ENCODE results near the gene OR6C4. TPM values are rescaled to one million over a fixed set of nuclear protein-coding genes. Genes with fewer than 3 reads are reported as not detected.

Gene OR6C4
- total RNA-seq = not detected in 2 replicates

DNA sequence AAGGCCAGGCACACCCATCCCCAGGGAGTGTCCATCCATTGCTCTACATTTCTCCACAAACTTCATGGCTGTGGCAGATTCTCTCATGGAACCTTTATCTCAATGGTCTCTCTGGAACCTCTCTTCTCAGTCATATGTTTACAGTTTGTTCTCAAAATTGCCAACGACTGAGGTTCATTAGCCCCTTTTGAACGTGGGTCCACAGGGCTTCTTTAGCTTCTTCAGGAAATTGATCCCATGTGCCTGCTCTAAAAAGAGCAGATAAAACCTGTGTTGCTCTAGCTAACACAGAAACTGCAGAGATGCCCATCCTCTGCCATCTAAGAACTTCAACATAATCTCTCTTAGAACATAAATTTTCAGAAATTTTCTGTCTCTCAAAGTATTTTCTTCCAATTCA lies at the start of gene OR6C4:
Gene OR6C4 (plus strand): TSS at position 301 of the 400 bp plus-strand sequence. CDS start 1,625 bp downstream, outside the sequence.

DNA sequence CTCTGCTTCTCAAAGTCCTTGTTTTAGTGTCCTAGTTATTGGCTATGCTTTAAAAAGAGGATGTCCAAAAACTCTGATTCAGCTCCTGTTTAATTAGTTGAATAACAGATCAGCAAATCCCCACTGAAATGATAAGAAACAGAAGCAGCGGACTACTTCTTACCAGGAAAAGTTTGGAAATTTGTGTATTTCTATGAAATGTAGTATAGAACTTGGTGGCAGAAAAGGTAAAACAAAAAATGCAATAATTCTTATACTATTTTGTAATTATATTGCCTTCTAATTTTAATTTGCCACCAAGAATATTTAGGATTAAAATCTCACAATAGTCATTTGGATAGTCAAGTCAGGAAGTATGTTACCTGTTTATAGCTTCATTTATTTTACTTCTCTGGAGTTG lies 22.8 kb downstream of the OR6C4 start, which contains the start of gene OR2AP1:
Gene OR2AP1 (plus strand): TSS at position 301 of the 400 bp plus-strand sequence. CDS start 1,947 bp downstream, outside the sequence.

Other genes starting within 250 kb of the OR6C4 start
- gene OR6C1, start 235.3 kb upstream of the OR6C4 start, total RNA-seq = not detected in 2 replicates
- not detected in 2 replicates for gene OR6C3, start 218.9 kb upstream of the OR6C4 start, total RNA-seq
- not detected in 2 replicates for gene OR6C75, start 186.6 kb upstream of the OR6C4 start, total RNA-seq
- gene OR6C65, start 149.1 kb upstream of the OR6C4 start, total RNA-seq = not detected in 2 replicates
- gene OR6C76, start 123.3 kb upstream of the OR6C4 start, total RNA-seq = not detected in 2 replicates
- gene OR6C2, start 105.5 kb upstream of the OR6C4 start, total RNA-seq = not detected in 2 replicates
- gene OR6C70, start 79.5 kb upstream of the OR6C4 start, total RNA-seq = not detected in 2 replicates
- gene OR6C68, start 57.2 kb upstream of the OR6C4 start, total RNA-seq = not detected in 2 replicates
- gene OR2AP1, start 22.9 kb downstream of the OR6C4 start, total RNA-seq = not detected in 2 replicates
- not detected in 2 replicates for gene OR10P1, start 87.3 kb downstream of the OR6C4 start, total RNA-seq
- gene ITGA7, start 158.3 kb downstream of the OR6C4 start, total RNA-seq = 4.0 and 6.8 TPM in 2 replicates
- 89.1 and 122 TPM in 2 replicates for gene BLOC1S1, start 166.4 kb downstream of the OR6C4 start, total RNA-seq
- gene RDH5, start 170.8 kb downstream of the OR6C4 start, total RNA-seq = 7.2 and 10.0 TPM in 2 replicates
- gene CD63, start 179.4 kb downstream of the OR6C4 start, total RNA-seq = 1,164 and 1,497 TPM in 2 replicates
- 5.6 and 7.1 TPM in 2 replicates for gene GDF11, start 193.5 kb downstream of the OR6C4 start, total RNA-seq

All from cardiac atrium fibroblast (primary cell).